ENCODE results near the gene MMEL1.

- TF ChIP-seq, protein P1, sequence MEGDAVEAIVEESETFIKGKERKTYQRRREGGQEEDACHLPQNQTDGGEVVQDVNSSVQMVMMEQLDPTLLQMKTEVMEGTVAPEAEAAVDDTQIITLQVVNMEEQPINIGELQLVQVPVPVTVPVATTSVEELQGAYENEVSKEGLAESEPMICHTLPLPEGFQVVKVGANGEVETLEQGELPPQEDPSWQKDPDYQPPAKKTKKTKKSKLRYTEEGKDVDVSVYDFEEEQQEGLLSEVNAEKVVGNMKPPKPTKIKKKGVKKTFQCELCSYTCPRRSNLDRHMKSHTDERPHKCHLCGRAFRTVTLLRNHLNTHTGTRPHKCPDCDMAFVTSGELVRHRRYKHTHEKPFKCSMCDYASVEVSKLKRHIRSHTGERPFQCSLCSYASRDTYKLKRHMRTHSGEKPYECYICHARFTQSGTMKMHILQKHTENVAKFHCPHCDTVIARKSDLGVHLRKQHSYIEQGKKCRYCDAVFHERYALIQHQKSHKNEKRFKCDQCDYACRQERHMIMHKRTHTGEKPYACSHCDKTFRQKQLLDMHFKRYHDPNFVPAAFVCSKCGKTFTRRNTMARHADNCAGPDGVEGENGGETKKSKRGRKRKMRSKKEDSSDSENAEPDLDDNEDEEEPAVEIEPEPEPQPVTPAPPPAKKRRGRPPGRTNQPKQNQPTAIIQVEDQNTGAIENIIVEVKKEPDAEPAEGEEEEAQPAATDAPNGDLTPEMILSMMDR (IDR thresholded peaks at IDR 0.05): no peak
- no peak for TF ChIP-seq POLR2A (IDR thresholded peaks at IDR 0.05)
These were observed 4.8 kb upstream of the MMEL1 start for GRCh38 chr1:2637442-2638145.

All from right lobe of liver (tissue), 4 donors.